Placental epithelial cell (primary cell): ENCODE data around the gene FAM216B. TPM values are rescaled to one million over a fixed set of nuclear protein-coding genes. Genes with fewer than 3 reads are reported as not detected.

Experiments
- total RNA-seq: library from RNA; depleted of rRNA; stranded (reverse); fragments of >200 nt; gene quantifications from 2 replicates; pipeline ENCODE4 v1.2.3, GENCODE V29; 2012

The FAM216B gene
- not detected in 2 replicates for total RNA-seq

GRCh38 chr13:42781352-42781751 lies at the start of gene FAM216B:
FAM216B (plus strand) TSS chr13:42781584; CDS start chr13:42784068, 2,484 bp downstream.

Other genes with a start within 250 kb of the FAM216B start
- not detected in 2 replicates for gene TNFSF11, start 207.4 kb upstream of the FAM216B start, total RNA-seq
- gene EPSTI1, start 210.7 kb downstream of the FAM216B start, total RNA-seq, result 14.1 and 17.4 TPM in 2 replicates
- gene DNAJC15, start 242.0 kb downstream of the FAM216B start, total RNA-seq, result 31.8 and 43.6 TPM in 2 replicates